Stimulated activated naive CD4-positive, alpha-beta T cell treated with Interleukin-2 at 50 U/mL for 16 hours (primary cell): ENCODE results near the gene NR1D2.

ENCODE experiments used
- DNase-seq: peaks from one replicate; lab custom pipeline; 2025; lab: John Stamatoyannopoulos, UW

Gene NR1D2

GRCh38 chr3:23964537-23965235 lies 19.6 kb downstream of the NR1D2 start:
- DNase-seq, result no peak

- DNase-seq, result no peak
Observed at GRCh38 chr3:23966328-23966727, 21.2 kb downstream of the NR1D2 start.

GRCh38 chr3:23968463-23969184 lies 23.5 kb downstream of the NR1D2 start:
- DNase-seq, result no peak

DNA sequence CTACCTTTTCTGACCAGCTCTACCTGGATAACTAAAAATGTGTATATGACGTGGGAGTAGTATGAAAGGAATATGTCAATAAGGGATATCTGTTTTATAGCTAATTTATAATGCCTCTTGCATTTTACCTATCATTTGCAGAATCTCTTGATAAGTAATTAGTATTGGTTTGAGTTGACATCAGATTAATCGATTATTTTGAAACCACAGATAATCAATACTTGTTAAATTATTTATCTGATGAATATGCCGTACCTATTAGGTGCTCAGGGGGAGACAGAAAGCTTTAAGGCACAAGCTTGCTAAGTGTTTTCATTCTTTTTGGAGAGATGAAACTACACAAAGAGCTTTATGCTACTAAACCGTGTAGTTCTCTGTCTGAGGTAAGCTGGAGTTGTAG lies 24.3 kb downstream of the NR1D2 start:
- no peak for DNase-seq

DNA sequence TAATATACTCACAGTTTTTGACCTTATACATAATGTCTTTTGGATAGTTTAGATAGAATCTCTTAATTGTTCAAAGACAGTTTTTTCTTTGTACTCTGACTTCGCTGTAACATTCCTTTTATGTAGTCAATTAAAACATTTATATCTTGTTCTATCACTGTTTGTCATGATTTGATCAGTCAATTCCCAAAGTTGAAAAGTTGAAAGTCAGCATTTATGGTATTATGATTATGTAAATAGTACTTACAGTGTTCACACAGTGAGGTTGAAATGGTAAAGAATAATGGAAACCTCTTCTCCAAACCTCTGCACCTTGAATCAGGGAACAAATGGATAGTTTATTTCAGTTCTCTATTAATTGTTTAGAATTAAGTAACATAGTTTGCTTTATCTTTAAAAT lies 26.6 kb downstream of the NR1D2 start:
- no peak for DNase-seq

DNA sequence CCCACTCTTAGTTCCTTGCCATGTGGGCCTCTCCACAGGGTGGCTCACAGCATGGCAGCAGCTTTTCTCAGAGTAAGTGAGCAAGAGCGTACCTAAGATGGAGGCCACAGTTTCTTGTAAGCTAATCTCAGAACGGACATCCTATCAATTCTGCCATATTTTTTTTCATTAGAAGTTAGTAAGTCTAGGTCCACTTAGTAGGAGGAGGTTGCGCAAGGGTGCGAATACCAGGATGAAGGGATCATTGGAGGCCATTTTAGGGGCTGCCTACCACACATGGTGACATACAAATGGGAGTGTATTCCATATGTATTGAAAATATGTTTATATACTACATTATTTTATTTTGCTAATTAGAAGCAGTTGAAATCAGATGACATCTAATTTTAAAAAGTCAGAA lies 31.5 kb downstream of the NR1D2 start:
- no peak for DNase-seq

GRCh38 chr3:23979569-23979968 lies 34.5 kb downstream of the NR1D2 start:
- no peak for DNase-seq

- no peak for DNase-seq
Observed at GRCh38 chr3:23981136-23981535, 36.0 kb downstream of the NR1D2 start.

- DNase-seq, result no peak
Observed at GRCh38 chr3:23981955-23982354, 36.9 kb downstream of the NR1D2 start.

- DNase-seq, result no peak
Observed at GRCh38 chr3:23984934-23985333, 39.8 kb downstream of the NR1D2 start.

- no peak for DNase-seq
Observed at GRCh38 chr3:23985747-23986544, 40.9 kb downstream of the NR1D2 start.

GRCh38 chr3:23987356-23987755 lies 42.3 kb downstream of the NR1D2 start:
- DNase-seq, result no peak

GRCh38 chr3:23991306-23991682 lies 46.2 kb downstream of the NR1D2 start:
- no peak for DNase-seq

DNA sequence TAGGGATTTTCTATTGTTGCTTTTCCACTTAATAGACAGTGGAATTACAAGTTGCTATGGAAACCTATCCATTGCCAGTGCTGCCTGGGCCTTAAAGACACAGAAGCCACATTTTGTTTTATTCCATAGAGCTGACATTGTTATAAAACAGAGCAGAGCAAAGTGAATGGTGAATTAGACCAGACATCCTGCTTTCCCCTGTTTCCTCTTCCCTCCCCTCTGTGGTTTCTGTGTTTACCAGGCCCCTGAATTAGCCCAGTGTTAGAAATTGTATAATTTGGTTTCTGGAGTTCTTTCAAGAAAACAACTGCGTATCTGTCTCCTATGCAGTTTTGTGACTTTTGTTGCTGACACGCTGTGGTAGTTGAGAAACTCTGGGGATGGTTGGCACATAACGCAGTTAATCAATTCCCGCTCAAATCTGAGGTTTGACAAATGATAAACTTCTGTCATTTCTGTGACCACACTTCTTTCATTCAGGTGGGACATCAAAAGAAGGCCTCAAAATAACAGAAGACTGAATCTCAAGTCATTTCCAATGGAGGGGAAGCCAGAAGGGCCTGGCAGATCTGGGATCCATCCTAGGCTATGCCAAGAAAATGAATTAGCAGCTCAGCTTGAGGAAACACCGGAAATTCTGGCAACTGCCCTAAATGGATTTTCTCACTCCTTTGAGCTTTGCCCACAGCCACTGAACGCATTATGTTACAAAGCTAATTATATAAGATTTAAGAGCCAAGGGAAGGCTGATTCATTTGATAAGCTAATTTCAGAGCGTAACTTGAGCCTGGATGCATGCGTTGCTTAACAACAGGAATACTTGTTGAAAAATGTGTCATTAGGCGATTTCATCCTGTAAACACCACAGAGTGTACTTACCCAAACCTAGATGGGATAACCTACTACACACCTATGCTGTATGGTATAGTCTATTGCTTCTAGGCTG lies 46.9 kb downstream of the NR1D2 start:
- DNase-seq, result no peak

DNA sequence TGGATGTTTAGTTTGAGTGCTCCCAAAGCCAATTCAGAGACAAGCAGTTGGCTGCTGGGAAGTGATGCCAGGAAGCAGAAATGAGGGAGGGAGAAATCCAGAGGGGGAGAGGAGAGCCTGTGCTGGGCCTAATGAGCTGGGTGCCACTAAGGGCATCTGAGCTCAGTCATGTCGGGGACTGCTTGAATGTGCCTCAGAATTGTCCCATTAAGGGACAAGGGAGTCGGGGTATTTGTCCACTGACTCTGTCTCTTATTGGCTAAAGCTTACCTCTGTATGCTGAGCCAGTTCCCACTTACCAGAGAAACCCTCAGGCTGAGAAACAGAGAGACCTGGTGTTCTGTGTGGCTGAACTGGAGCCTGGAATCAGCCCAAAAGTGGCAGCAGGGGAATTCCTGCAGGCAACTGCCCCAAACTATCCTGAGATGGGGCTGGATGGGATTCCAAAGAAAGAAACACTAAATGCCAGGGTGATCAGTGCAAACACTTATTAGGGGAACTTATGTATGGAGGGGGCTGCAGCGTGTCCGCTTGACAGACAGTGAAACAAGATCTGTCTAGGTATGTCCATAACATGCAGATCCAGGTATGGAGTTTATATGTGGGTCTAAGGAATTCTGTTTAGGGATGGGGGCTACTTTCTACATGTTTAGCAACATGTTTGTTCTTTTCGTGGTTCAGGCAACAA lies 48.6 kb downstream of the NR1D2 start:
- no peak for DNase-seq

GRCh38 chr3:23994244-23994569 lies 49.1 kb downstream of the NR1D2 start:
- DNase-seq, result no peak

DNA sequence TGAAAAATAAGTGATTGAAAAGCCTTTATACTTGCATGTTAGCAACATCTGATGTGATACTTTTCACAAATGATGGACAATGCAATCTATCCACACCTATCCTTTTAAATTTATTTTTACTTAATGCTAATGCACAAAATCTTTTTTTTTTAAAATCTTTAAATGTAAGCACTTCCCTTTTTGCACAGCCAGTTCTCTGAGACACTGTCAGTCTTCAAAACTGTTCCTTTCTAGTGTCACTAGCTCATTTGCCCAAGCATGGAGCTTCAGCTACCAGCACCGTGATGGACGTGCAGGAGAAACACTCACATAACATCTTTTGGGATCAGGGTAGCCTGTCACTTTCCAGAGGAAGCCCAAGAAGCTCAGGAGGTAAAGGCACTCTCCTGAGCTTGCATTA lies 50.1 kb downstream of the NR1D2 start:
- DNase-seq, result no peak

GRCh38 chr3:23996095-23996524 lies 51.0 kb downstream of the NR1D2 start:
- no peak for DNase-seq

DNA sequence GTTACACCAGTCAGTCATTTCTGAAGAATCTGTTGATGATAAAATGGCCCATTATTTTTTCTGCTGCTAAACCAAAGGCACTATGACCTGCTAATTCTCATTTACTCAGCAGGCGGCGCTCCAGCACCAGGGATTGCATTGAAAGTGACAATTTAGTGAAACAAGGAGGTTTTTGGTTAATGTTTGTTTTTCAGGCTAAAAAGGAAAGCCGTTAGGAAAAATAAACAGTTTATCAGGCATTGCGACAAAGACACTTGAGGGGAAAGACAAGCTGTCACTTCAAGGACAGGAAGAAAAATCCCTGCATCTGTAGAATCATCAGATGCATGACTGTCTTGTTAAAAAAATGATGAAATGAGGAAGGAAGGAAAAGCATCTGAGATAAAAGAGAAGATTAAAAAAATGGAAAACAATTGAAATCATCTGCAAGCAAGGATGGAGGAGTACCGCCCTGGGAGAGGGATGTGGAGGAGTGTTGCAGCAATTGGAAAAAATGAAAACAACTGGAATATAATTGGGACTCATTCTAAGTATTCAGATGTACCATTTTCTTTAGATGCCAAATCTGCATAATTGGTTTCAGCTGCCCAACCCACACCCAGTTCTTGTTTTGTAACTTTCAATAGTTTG lies 54.0 kb downstream of the NR1D2 start:
- DNase-seq, result peak; percentile 61

DNA sequence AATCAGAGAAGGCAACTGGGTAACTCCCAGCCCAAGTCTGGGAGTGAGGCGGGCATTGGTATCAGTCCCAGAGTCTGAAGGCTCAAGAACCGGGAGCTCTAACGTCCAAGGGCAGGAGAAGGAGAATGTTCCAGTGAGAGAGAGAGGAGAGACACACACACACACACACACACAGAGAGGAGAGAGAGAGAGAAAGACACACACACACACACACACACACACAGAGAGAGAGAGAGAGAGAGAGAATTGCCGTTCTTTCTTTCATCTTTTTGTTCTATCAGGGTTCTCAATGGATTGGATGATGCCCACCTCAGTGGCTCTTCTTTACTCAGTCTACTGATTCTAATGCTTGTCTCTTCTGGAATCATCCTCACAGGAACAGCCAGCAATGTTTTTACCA lies 57.0 kb downstream of the NR1D2 start:
- no peak for DNase-seq

DNA sequence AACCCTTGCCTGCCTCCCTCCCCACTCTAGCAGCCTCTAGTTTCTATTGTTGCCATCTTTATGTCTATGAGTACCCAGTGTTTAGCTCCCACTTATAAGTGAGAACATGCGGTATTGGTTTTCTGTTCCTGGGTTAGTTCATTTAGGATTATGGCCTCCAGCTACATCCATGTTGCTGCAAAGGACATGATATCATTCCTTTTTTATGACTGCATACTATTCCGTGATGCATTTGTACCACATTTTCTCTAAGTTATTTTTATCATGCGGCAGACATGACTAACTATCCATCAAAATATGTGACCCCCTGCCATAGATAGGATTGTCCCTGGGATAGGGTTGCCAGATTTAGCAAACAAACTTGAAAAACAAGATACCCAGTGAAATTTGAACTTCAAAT lies 58.4 kb downstream of the NR1D2 start:
- no peak for DNase-seq
